ENCODE results near the gene QSOX2. TPM values are rescaled to one million over a fixed set of nuclear protein-coding genes. Genes with fewer than 3 reads are reported as not detected.

The QSOX2 gene
- total RNA-seq, 4 donors from 2014 or later, result 10.2 to 15.8 (median 12.1) TPM

GRCh38 chr9:136172412-136173079 lies 73.1 kb downstream of the QSOX2 start:
- no peaks in the 10 kb centered on the region for H3K9me3 ChIP-seq
- H3K4me1 ChIP-seq, result no peaks in the 10 kb centered on the region
- peaks cover 50% of the 10 kb centered on the region for H3K27me3 ChIP-seq
- 82% methylated on average over 2 of the region's 16 CpGs for WGBS
- no peak overlapping the region for H3K4me3 ChIP-seq
- DNase-seq (ENCODE audit: low spot score in 2 of 2), result no peak
- no peak overlapping the region for H3K27ac ChIP-seq
- TF ChIP-seq POLR2AphosphoS5 (IDR thresholded peaks at IDR 0.05) (no peak), CTCF (IDR thresholded peaks at IDR 0.05) (no peak), EP300 (IDR thresholded peaks at IDR 0.05) (no peak), POLR2A (IDR thresholded peaks at IDR 0.05) (no peak)
- H3K36me3 ChIP-seq, result no peaks in the 10 kb centered on the region

- Histone ChIP-seq H3K27me3 (peaks cover 43% of the 10 kb centered on the region), H3K4me3 (no peak overlapping the region), H3K27ac (no peak overlapping the region), H3K9me3 (no peaks in the 10 kb centered on the region), H3K4me1 (no peaks in the 10 kb centered on the region), H3K36me3 (no peaks in the 10 kb centered on the region)
- TF ChIP-seq POLR2A (IDR thresholded peaks at IDR 0.05), result no peak
- no peak for TF ChIP-seq CTCF (IDR thresholded peaks at IDR 0.05)
- no peak for TF ChIP-seq EP300 (IDR thresholded peaks at IDR 0.05)
- TF ChIP-seq POLR2AphosphoS5 (IDR thresholded peaks at IDR 0.05), result no peak
- WGBS, result 84% methylated on average over 10 of the region's 11 CpGs
- DNase-seq (ENCODE audit: low spot score in 2 of 2), result no peak
Measured at GRCh38 chr9:136171801-136172411, 73.7 kb downstream of the QSOX2 start.

- TF ChIP-seq POLR2AphosphoS5 (IDR thresholded peaks at IDR 0.05) (no peak), CTCF (IDR thresholded peaks at IDR 0.05) (no peak), POLR2A (IDR thresholded peaks at IDR 0.05) (no peak), EP300 (IDR thresholded peaks at IDR 0.05) (no peak)
- WGBS, result 60% methylated on average over 12 of the region's 16 CpGs
- H3K9me3 ChIP-seq, result no peaks in the 10 kb centered on the region
Measured at GRCh38 chr9:136171009-136171800, 74.4 kb downstream of the QSOX2 start.

GRCh38 chr9:136170006-136170901 lies 75.4 kb downstream of the QSOX2 start:
- 53% methylated on average over 9 of the region's 28 CpGs for WGBS
- no peaks in the 10 kb centered on the region for H3K36me3 ChIP-seq
- peaks cover 39% of the 10 kb centered on the region for H3K27me3 ChIP-seq
- no peak overlapping the region for H3K4me3 ChIP-seq
- H3K9me3 ChIP-seq, result no peaks in the 10 kb centered on the region
- DNase-seq (ENCODE audit: low spot score in 2 of 2), result no peak
- no peaks in the 10 kb centered on the region for H3K4me1 ChIP-seq
- H3K27ac ChIP-seq, result no peak overlapping the region
- TF ChIP-seq CTCF (IDR thresholded peaks at IDR 0.05) (peak in 1 of 2 donors; percentile 63), POLR2A (IDR thresholded peaks at IDR 0.05) (no peak)

More at GRCh38 chr9:136171009-136171800, 74.4 kb downstream of the QSOX2 start:
- DNase-seq (ENCODE audit: low spot score in 2 of 2), result no peak
- H3K4me1 ChIP-seq, result no peaks in the 10 kb centered on the region
- no peak overlapping the region for H3K27ac ChIP-seq
- H3K36me3 ChIP-seq, result no peaks in the 10 kb centered on the region
- no peak overlapping the region for H3K4me3 ChIP-seq
- H3K27me3 ChIP-seq, result peaks cover 39% of the 10 kb centered on the region

Measured in suprapubic skin (tissue), 4 donors.